ENCODE results near the gene GPRIN1. TPM values are rescaled to one million over a fixed set of nuclear protein-coding genes. Genes with fewer than 3 reads are reported as not detected.
A peak's percentile ranks its signal among the peaks of the same experiment; 100 is the strongest.

Gene GPRIN1
- total RNA-seq, 1 experiment from 2014 or later, result 16.7 TPM

DNA sequence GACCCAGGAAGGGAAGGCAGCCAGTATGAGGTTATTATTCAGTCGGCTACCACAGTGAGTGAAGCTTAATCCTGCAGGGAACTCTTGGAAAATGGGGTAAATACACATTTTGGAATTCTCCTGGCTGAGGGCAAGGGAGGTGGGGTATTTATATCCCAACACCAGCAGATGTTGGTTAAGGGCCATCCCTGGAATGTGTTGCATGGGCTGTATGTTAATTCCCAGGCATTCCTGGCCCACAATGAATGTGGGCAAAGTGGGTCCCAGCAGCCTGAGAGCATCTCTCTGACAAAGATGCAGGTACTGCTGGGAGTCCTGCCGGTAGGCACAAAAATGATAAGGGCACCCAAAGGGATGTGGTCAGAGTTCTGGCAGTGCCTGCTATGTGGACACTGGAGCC, 2.9 kb upstream of the GPRIN1 start:
- TF ChIP-seq, protein P1, sequence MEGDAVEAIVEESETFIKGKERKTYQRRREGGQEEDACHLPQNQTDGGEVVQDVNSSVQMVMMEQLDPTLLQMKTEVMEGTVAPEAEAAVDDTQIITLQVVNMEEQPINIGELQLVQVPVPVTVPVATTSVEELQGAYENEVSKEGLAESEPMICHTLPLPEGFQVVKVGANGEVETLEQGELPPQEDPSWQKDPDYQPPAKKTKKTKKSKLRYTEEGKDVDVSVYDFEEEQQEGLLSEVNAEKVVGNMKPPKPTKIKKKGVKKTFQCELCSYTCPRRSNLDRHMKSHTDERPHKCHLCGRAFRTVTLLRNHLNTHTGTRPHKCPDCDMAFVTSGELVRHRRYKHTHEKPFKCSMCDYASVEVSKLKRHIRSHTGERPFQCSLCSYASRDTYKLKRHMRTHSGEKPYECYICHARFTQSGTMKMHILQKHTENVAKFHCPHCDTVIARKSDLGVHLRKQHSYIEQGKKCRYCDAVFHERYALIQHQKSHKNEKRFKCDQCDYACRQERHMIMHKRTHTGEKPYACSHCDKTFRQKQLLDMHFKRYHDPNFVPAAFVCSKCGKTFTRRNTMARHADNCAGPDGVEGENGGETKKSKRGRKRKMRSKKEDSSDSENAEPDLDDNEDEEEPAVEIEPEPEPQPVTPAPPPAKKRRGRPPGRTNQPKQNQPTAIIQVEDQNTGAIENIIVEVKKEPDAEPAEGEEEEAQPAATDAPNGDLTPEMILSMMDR (conservative IDR thresholded peaks at IDR 0.05; ENCODE audit: low read depth, low read length), result no peak
- TF ChIP-seq EZH2 (IDR thresholded peaks at IDR 0.05; ENCODE audit: borderline replicate concordance, low read depth, low read length, poor library complexity, severe bottlenecking), result no peak
- H3K27me3 ChIP-seq (replicated peaks; ENCODE audit: insufficient read depth, low read depth, low read length, poor library complexity), result no peaks in the 10 kb centered on the region
- no TSS peak for BruUV-seq (replicated peaks)
- H3K9me3 ChIP-seq (ENCODE audit: low read depth, low read length, poor library complexity, severe bottlenecking), result no peaks in the 10 kb centered on the region
- H3K4me3 ChIP-seq (ENCODE audit: low read depth, low read length, poor library complexity, severe bottlenecking), result no peak overlapping the region
- CTCF ChIA-PET, result no interaction called here
- intact Hi-C loops (cut with micrococcal nuclease; ENCODE audit: unreplicated experiment), result no loop called here
- H3K36me3 ChIP-seq (ENCODE audit: insufficient read depth, low read length, poor library complexity, severe bottlenecking), result no peaks in the 10 kb centered on the region
- no peak overlapping the region for H3K27ac ChIP-seq (ENCODE audit: low read depth, low read length, poor library complexity, severe bottlenecking)
- H3K4me1 ChIP-seq (ENCODE audit: insufficient read depth, low read length, poor library complexity, severe bottlenecking), result no peaks in the 10 kb centered on the region
- POLR2A ChIA-PET (ENCODE audit: low non-redundant PET), result no interaction called here
- no peak for DNase-seq (ENCODE audit: low spot score)

DNA sequence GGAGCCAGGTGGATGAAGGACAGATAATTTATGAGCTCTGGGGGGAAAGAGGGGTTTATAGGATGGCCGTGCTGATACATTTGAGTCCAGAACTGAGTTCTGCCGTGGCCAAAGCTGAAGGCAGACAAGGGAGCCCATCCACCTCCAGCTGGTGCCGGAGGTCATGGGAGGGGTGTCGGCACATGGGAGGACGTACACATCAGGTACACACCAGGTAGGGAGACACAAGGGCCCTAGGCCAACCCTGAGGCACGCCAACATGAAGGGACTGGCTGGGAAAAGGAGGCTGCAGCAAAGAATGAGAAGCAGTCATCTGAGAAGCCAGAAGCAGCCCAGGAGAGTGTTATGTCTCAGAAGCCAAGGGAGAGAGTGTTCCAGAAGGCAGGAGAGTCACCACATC, 2.1 kb upstream of the GPRIN1 start:
- H3K27me3 ChIP-seq (replicated peaks; ENCODE audit: insufficient read depth, low read depth, low read length, poor library complexity), result no peaks in the 10 kb centered on the region
- DNase-seq (ENCODE audit: low spot score), result no peak
- no peaks in the 10 kb centered on the region for H3K36me3 ChIP-seq (ENCODE audit: insufficient read depth, low read length, poor library complexity, severe bottlenecking)
- POLR2A ChIA-PET (ENCODE audit: low non-redundant PET), result no interaction called here
- H3K9me3 ChIP-seq (ENCODE audit: low read depth, low read length, poor library complexity, severe bottlenecking), result no peaks in the 10 kb centered on the region
- CTCF ChIA-PET, result no interaction called here
- no peaks in the 10 kb centered on the region for H3K4me1 ChIP-seq (ENCODE audit: insufficient read depth, low read length, poor library complexity, severe bottlenecking)
- BruUV-seq (replicated peaks), result no TSS peak
- intact Hi-C loops (cut with micrococcal nuclease; ENCODE audit: unreplicated experiment), result no loop called here
- no peak overlapping the region for H3K27ac ChIP-seq (ENCODE audit: low read depth, low read length, poor library complexity, severe bottlenecking)
- TF ChIP-seq, protein P1 (conservative IDR thresholded peaks at IDR 0.05; ENCODE audit: low read depth, low read length), result no peak
- TF ChIP-seq EZH2 (IDR thresholded peaks at IDR 0.05; ENCODE audit: borderline replicate concordance, low read depth, low read length, poor library complexity, severe bottlenecking), result no peak
- H3K4me3 ChIP-seq (ENCODE audit: low read depth, low read length, poor library complexity, severe bottlenecking), result no peak overlapping the region

DNA sequence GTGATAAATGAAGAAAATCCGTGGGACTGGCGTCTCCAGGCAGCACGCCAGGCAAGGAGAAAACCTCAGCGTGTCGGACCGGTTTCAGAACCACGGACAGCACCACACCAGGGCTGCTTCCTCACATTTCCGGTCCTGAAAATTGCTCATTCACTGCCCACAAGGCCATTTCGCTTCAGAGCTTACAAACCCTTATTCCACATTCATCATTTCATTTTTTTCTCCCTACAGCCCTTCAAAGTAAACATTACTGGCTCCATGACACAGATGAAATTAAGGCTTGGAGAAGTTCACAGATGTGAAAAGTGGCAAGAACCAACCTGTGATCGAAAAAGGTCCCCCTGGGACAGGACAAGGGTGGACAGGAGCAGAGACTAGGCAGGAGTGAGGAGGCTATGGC, 1.5 kb upstream of the GPRIN1 start:
- H3K9me3 ChIP-seq (ENCODE audit: low read depth, low read length, poor library complexity, severe bottlenecking), result no peaks in the 10 kb centered on the region
- H3K27ac ChIP-seq (ENCODE audit: low read depth, low read length, poor library complexity, severe bottlenecking), result no peak overlapping the region
- POLR2A ChIA-PET (ENCODE audit: low non-redundant PET), result no interaction called here
- H3K27me3 ChIP-seq (replicated peaks; ENCODE audit: insufficient read depth, low read depth, low read length, poor library complexity), result no peaks in the 10 kb centered on the region
- peaks cover 3% of the 10 kb centered on the region for H3K4me1 ChIP-seq (ENCODE audit: insufficient read depth, low read length, poor library complexity, severe bottlenecking)
- peak; percentile 62 for DNase-seq (ENCODE audit: low spot score)
- no TSS peak for BruUV-seq (replicated peaks)
- intact Hi-C loops (cut with micrococcal nuclease; ENCODE audit: unreplicated experiment), result loop anchor here (2.0 kb wide), 1 partner anchor 75 kb away; the partner anchor contains the start of gene RNF44
- TF ChIP-seq, protein P1 (conservative IDR thresholded peaks at IDR 0.05; ENCODE audit: low read depth, low read length), result no peak
- no peak for TF ChIP-seq EZH2 (IDR thresholded peaks at IDR 0.05; ENCODE audit: borderline replicate concordance, low read depth, low read length, poor library complexity, severe bottlenecking)
- CTCF ChIA-PET, result no interaction called here
- no peak overlapping the region for H3K4me3 ChIP-seq (ENCODE audit: low read depth, low read length, poor library complexity, severe bottlenecking)
- no peaks in the 10 kb centered on the region for H3K36me3 ChIP-seq (ENCODE audit: insufficient read depth, low read length, poor library complexity, severe bottlenecking)

Measured in A673 (cell line).